Prostate gland (tissue), 2 donors: Measurements from ENCODE around the gene TMEM174.

Experiments
- CTCF ChIP-seq, 4 experiments: fragments of 200-600 bp in 2 of 4; fragments of 450-650 bp in 2 of 4; sonication (generic) in 2 of 4; IDR thresholded peaks; 1 replicate in 3 of 4; 2 replicates in 1 of 4; pipeline ENCODE4 v1.5.1; 2016 to 2019; ENCODE audit warnings: antibody characterized with exemption in 4 of 4, mild to moderate bottlenecking in 2 of 4, moderate library complexity in 2 of 4
- POLR2A ChIP-seq: fragments of 450-650 bp; IDR thresholded peaks from one replicate; pipeline ENCODE4 v1.6.1; 2016; ENCODE audit warnings: antibody characterized with exemption, mild to moderate bottlenecking
- POLR2AphosphoS5 ChIP-seq: sonication (generic); formaldehyde crosslinking; IDR thresholded peaks from one replicate; pipeline ENCODE4 v1.6.1; 2017; ENCODE audit warnings: antibody characterized with exemption

- TF ChIP-seq CTCF (IDR thresholded peaks at IDR 0.05): no peak
- TF ChIP-seq POLR2A: no peak
- no peak for TF ChIP-seq POLR2AphosphoS5
Measured at GRCh38 chr5:73151766-73152410, 21.1 kb upstream of the TMEM174 start.
